ENCODE results near the gene BPIFB2. TPM values are rescaled to one million over a fixed set of nuclear protein-coding genes. Genes with fewer than 3 reads are reported as not detected.

The BPIFB2 gene
- total RNA-seq, 4 donors from 2014 or later = not detected

- no peak for DNase-seq
- Histone ChIP-seq H3K4me1 (no peaks in the 10 kb centered on the region), H3K27ac (no peak overlapping the region), H3K36me3 (no peaks in the 10 kb centered on the region), H3K27me3 (no peaks in the 10 kb centered on the region), H3K4me3 (no peak overlapping the region), H3K9me3 (no peaks in the 10 kb centered on the region)
- intact Hi-C loops (cut with DNase I; ENCODE audit: low total_unique reads) = no loop called here
- TF ChIP-seq CTCF (IDR thresholded peaks at IDR 0.05) (no peak), POLR2A (IDR thresholded peaks at IDR 0.05) (no peak)
Measured at GRCh38 chr20:32979201-32979998, 28.1 kb upstream of the BPIFB2 start.

GRCh38 chr20:32980131-32980941 lies 27.2 kb upstream of the BPIFB2 start:
- Histone ChIP-seq H3K4me3 (no peak overlapping the region), H3K36me3 (no peaks in the 10 kb centered on the region), H3K9me3 (no peaks in the 10 kb centered on the region), H3K27ac (no peak overlapping the region), H3K4me1 (no peaks in the 10 kb centered on the region), H3K27me3 (no peaks in the 10 kb centered on the region)
- no peak for DNase-seq
- TF ChIP-seq POLR2A (IDR thresholded peaks at IDR 0.05) (no peak), CTCF (IDR thresholded peaks at IDR 0.05) (no peak)
- intact Hi-C loops (cut with DNase I; ENCODE audit: low total_unique reads) = no loop called here

- H3K9me3 ChIP-seq = no peaks in the 10 kb centered on the region
- DNase-seq = no peak
- no peak overlapping the region for H3K27ac ChIP-seq
- TF ChIP-seq CTCF (IDR thresholded peaks at IDR 0.05) = no peak
- TF ChIP-seq POLR2A (IDR thresholded peaks at IDR 0.05) = no peak
- H3K27me3 ChIP-seq = no peaks in the 10 kb centered on the region
- H3K4me3 ChIP-seq = no peak overlapping the region
- intact Hi-C loops (cut with DNase I; ENCODE audit: low total_unique reads) = no loop called here
- H3K4me1 ChIP-seq = no peaks in the 10 kb centered on the region
- no peaks in the 10 kb centered on the region for H3K36me3 ChIP-seq
Measured at GRCh38 chr20:32980990-32981389, 26.5 kb upstream of the BPIFB2 start.

- DNase-seq = no peak
- intact Hi-C loops (cut with DNase I; ENCODE audit: low total_unique reads) = no loop called here
- Histone ChIP-seq H3K4me1 (no peaks in the 10 kb centered on the region), H3K27ac (no peak overlapping the region), H3K4me3 (no peak overlapping the region), H3K9me3 (no peaks in the 10 kb centered on the region), H3K27me3 (no peaks in the 10 kb centered on the region), H3K36me3 (no peaks in the 10 kb centered on the region)
- TF ChIP-seq POLR2A (IDR thresholded peaks at IDR 0.05) (no peak), CTCF (IDR thresholded peaks at IDR 0.05) (no peak)
Measured at GRCh38 chr20:32982617-32983458, 24.7 kb upstream of the BPIFB2 start.
